ENCODE measurements around the gene MRPL38.

MRPL38 gene

GRCh38 chr17:75920045-75920560 lies 15.4 kb upstream of the MRPL38 start:
- DNase-seq, result no peak

GRCh38 chr17:75919611-75920010 lies 14.9 kb upstream of the MRPL38 start:
- no peak for DNase-seq

- DNase-seq, result no peak
Measured at GRCh38 chr17:75917917-75918445, 13.3 kb upstream of the MRPL38 start.

GRCh38 chr17:75917141-75917916 lies 12.6 kb upstream of the MRPL38 start:
- no peak for DNase-seq

- no peak for DNase-seq
Measured at GRCh38 chr17:75915268-75915667, 10.6 kb upstream of the MRPL38 start.

- DNase-seq, result no peak
Measured at GRCh38 chr17:75914643-75915267, 10.1 kb upstream of the MRPL38 start.

GRCh38 chr17:75913537-75914210 lies 9.0 kb upstream of the MRPL38 start:
- no peak for DNase-seq

GRCh38 chr17:75910699-75911098 lies 6.0 kb upstream of the MRPL38 start:
- DNase-seq, result no peak

- DNase-seq, result peak in 2 of 51 donors; percentile 22 to 46
Measured at GRCh38 chr17:75909812-75910274, 5.2 kb upstream of the MRPL38 start.

GRCh38 chr17:75909051-75909811 lies 4.5 kb upstream of the MRPL38 start:
- no peak for DNase-seq

GRCh38 chr17:75908201-75908600 lies 3.5 kb upstream of the MRPL38 start:
- DNase-seq, result peak in 3 of 51 donors; percentile 4 to 23 (median 19)

GRCh38 chr17:75906143-75906884 lies 1.6 kb upstream of the MRPL38 start:
- no peak for DNase-seq

GRCh38 chr17:75902406-75902805 lies 2.3 kb downstream of the MRPL38 start:
- no peak for DNase-seq

- no peak for DNase-seq
Measured at GRCh38 chr17:75901727-75902126, 3.0 kb downstream of the MRPL38 start.

GRCh38 chr17:75900691-75901533 lies 3.8 kb downstream of the MRPL38 start:
- DNase-seq, result no peak

GRCh38 chr17:75899767-75900468 lies 4.8 kb downstream of the MRPL38 start:
- DNase-seq, result no peak

GRCh38 chr17:75899353-75899752 lies 5.3 kb downstream of the MRPL38 start:
- DNase-seq, result no peak

GRCh38 chr17:75898791-75899190 lies 5.9 kb downstream of the MRPL38 start:
- DNase-seq, result no peak

- DNase-seq, result no peak
Measured at GRCh38 chr17:75898065-75898464, 6.6 kb downstream of the MRPL38 start.

Measured in hypothalamus (tissue), 51 donors.